Stomach (tissue), 9 donors: ENCODE measurements around the gene EMX2. TPM values are rescaled to one million over a fixed set of nuclear protein-coding genes. Genes with fewer than 3 reads are reported as not detected.
A peak's percentile ranks its signal among the peaks of the same experiment; 100 is the strongest.
"Not testable (repeated sequence)": the region's sequence is repeated elsewhere in the genome, so short reads cannot be mapped to it uniquely, and the experiment has no call there.

Source experiments
- DNase-seq, 2 donors: peaks; one replicate each; pipeline versions ENCODE4 v3.0.0 to v3.0.0-alpha.2; 2013 to 2019
- H3K27ac ChIP-seq, 5 donors: fragments of 200-600 bp in 4 of 5; sonication (generic) in 4 of 5; one replicate each; pipeline ENCODE4 v1.5.1; 2013 to 2019; ENCODE audit warnings: mild to moderate bottlenecking in 1 of 5, moderate library complexity in 1 of 5
- H3K27me3 ChIP-seq, 3 donors: fragments of 200-600 bp; sonication (generic); one replicate each; pipeline ENCODE4 v1.5.1; 2017 to 2019; ENCODE audit warnings: mixed run types in 1 of 3
- H3K36me3 ChIP-seq, 4 donors: fragments of 200-600 bp; sonication (generic); 1 replicate in 3 of 4; 2 replicates in 1 of 4; pipeline ENCODE4 v1.5.1; 2016 to 2019
- H3K4me1 ChIP-seq, 4 donors: fragments of 200-600 bp; sonication (generic); one replicate each; pipeline ENCODE4 v1.5.1; 2016 to 2019
- H3K4me3 ChIP-seq, 4 donors: fragments of 200-600 bp; sonication (generic) in 3 of 4; one replicate each; pipeline ENCODE4 v1.5.1; 2016 to 2019; ENCODE audit warnings: mild to moderate bottlenecking in 1 of 4
- H3K9me3 ChIP-seq, 4 donors: fragments of 200-600 bp; sonication (generic); one replicate each; pipeline ENCODE4 v1.5.1; 2016 to 2019
- CTCF ChIP-seq, 7 experiments: fragments of 450-650 bp in 4 of 7; fragments of 200-600 bp in 3 of 7; sonication (generic) in 3 of 7; IDR thresholded peaks; one replicate each; pipeline ENCODE4 v1.5.1; 2016 to 2019; ENCODE audit warnings: antibody characterized with exemption in 7 of 7, control low read depth in 2 of 7, mild to moderate bottlenecking in 1 of 7
- EP300 ChIP-seq: sonication (generic); formaldehyde crosslinking; IDR thresholded peaks from one replicate; pipeline ENCODE4 v1.6.1; 2017; ENCODE audit warnings: antibody characterized with exemption
- POLR2A ChIP-seq, 4 donors: fragments of 450-650 bp; IDR thresholded peaks; one replicate each; pipeline ENCODE4 v1.6.1; 2016; ENCODE audit warnings: antibody characterized with exemption in 4 of 4, control low read depth in 2 of 4, mild to moderate bottlenecking in 1 of 4, moderate library complexity in 1 of 4
- POLR2AphosphoS5 ChIP-seq, 3 donors: sonication (generic); formaldehyde crosslinking; IDR thresholded peaks; one replicate each; pipeline ENCODE4 v1.6.1; 2016; ENCODE audit warnings: antibody characterized with exemption in 3 of 3
- WGBS, 5 donors: extraction: QIAGEN DNeasy Blood & Tissue Kit in 3 of 5; methylation state at CpG; one replicate each; pipeline versions ENCODE4 v1.1.5 to v1.1.7; 2013 to 2018; 5-methylcytosine and 5-hydroxymethylcytosine counted together
- intact Hi-C: fragments of 100-400 bp; cut with DNase I; formaldehyde crosslinking; loops from one replicate; pipeline ENCODE4 v1.15.1; 2023; ENCODE audit warnings: low total_unique reads
- polyA plus RNA-seq, 3 donors: library from polyadenylated mRNA; stranded (reverse); fragments of 200-250 nt; gene quantifications; one replicate each; pipeline ENCODE4 v1.2.3, GENCODE V29; 2013
- total RNA-seq, 5 donors: library from RNA; depleted of rRNA; stranded (reverse); fragments of >200 nt; gene quantifications; one replicate each; pipeline versions ENCODE4 v1.1.0 to v1.2.3, GENCODE V29; 2014 to 2016
- donor health status: healthy with polysubstance abuse.
- donor health status: Bipolar disorder and iron deficiency.
- donor health status: healthy.

Gene EMX2
- total and polyA plus RNA-seq, 8 donors, result 0.18 TPM; not detected in 7

GRCh38 chr10:117578999-117579590 lies 36.5 kb downstream of the EMX2 start:
- H3K27ac ChIP-seq, result no peak overlapping the region
- WGBS, 5 donors, result 81 to 87% (median 83%) methylated on average over 5 of the region's 5 CpGs
- H3K9me3 ChIP-seq, result no peaks in the 10 kb centered on the region
- no peak for TF ChIP-seq POLR2AphosphoS5 (IDR thresholded peaks at IDR 0.05)
- no peak for TF ChIP-seq CTCF (IDR thresholded peaks at IDR 0.05)
- no peak for TF ChIP-seq EP300
- TF ChIP-seq POLR2A (IDR thresholded peaks at IDR 0.05), result no peak
- intact Hi-C loops, result no loop called here
- H3K4me3 ChIP-seq, result no peak overlapping the region
- no peak for DNase-seq
- no peaks in the 10 kb centered on the region for H3K36me3 ChIP-seq
- H3K4me1 ChIP-seq, result no peaks in the 10 kb centered on the region
- peaks cover 0 to 41% (median 1%) of the 10 kb centered on the region in 3 donors for H3K27me3 ChIP-seq

GRCh38 chr10:117581961-117582360 lies 39.4 kb downstream of the EMX2 start:
- intact Hi-C loops, result no loop called here
- peak in 1 of 2 donors; percentile 34 for DNase-seq
- H3K4me1 ChIP-seq, result no peaks in the 10 kb centered on the region
- no peaks in the 10 kb centered on the region for H3K36me3 ChIP-seq
- H3K4me3 ChIP-seq, result no peak overlapping the region
- TF ChIP-seq EP300 (no peak), CTCF (IDR thresholded peaks at IDR 0.05) (no peak), POLR2A (IDR thresholded peaks at IDR 0.05) (no peak), POLR2AphosphoS5 (IDR thresholded peaks at IDR 0.05) (no peak)
- peaks cover 0 to 17% (median 0%) of the 10 kb centered on the region in 3 donors for H3K27me3 ChIP-seq
- H3K27ac ChIP-seq, result no peak overlapping the region
- 63 to 83% (median 74%) methylated on average over 2 of the region's 2 CpGs for WGBS, 5 donors
- H3K9me3 ChIP-seq, result no peaks in the 10 kb centered on the region

- 75 to 87% (median 82%) methylated on average over 2 of the region's 2 CpGs for WGBS, 5 donors
- H3K4me1 ChIP-seq, DNase-seq, H3K9me3 ChIP-seq, H3K4me3 ChIP-seq, H3K27ac ChIP-seq, intact Hi-C loops, H3K36me3 ChIP-seq, H3K27me3 ChIP-seq: not testable (repeated sequence)
Observed at GRCh38 chr10:117584831-117585230, 42.3 kb downstream of the EMX2 start.

DNA sequence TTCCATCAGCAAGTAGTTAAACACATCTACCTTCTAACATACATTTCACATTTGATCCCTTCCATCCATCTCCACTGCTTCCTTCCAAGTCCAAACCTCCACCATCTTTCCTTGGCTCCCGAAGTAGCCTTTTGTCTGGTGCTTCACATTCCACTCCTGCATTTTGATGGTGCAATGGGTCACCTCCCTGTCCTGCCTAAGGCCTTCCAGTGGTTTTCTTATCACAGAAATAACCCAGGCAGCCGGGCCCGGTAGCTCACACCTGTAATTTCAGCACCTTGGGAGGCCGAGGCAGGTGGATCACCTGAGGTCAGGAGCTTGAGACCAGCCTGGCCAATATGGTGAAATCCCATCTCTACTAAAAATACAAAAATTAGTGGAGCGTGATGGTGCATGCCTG lies 44.5 kb downstream of the EMX2 start:
- Histone ChIP-seq H3K4me1 (no peaks in the 10 kb centered on the region), H3K9me3 (no peaks in the 10 kb centered on the region), H3K27me3 (peaks cover 0 to 12% (median 0%) of the 10 kb centered on the region in 3 donors), H3K27ac (no peak overlapping the region), H3K36me3 (no peaks in the 10 kb centered on the region), H3K4me3 (no peak overlapping the region)
- WGBS, 5 donors, result 90 to 95% (median 92%) methylated on average over 5 of the region's 5 CpGs
- intact Hi-C loops, result no loop called here
- TF ChIP-seq POLR2A (IDR thresholded peaks at IDR 0.05), result no peak
- TF ChIP-seq EP300, result no peak
- TF ChIP-seq CTCF (IDR thresholded peaks at IDR 0.05), result no peak
- TF ChIP-seq POLR2AphosphoS5 (IDR thresholded peaks at IDR 0.05), result no peak
- no peak for DNase-seq

DNA sequence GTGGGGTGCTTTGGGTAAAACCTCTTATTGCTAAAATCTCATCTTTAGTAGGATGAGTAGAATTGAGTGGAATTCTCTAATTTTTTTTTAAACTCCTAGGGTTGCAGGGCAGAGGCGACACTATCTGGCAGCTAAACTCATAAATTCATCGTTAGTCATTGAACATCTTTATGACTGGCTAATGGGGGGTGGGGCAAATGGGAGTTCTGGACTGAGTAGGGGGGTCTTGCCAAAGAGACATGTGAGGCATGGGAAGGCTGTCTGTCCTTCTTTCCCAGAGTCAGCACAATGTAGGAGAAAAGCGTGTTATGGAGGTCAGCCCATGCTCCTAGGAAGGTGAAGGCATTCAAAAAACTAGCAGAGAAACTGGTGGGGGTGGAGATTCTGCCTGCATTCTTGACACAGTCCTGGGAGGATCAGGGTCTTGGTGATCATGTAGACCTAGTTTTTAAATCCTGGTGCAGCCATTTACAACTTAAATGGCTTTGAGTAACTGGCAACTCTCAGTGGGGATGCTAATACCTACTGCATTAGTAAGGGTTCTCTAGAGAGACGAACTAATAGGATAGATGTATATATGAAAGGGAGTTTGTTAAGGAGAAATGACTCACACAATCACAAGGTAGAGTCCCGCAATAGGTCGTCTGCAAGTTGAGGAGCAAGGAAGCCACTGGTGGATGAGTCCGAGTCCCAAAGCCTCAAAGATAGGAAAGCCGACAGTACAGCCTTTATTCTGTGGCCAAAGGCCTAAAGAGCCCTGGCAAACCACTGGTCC lies 47.7 kb downstream of the EMX2 start:
- TF ChIP-seq POLR2A (IDR thresholded peaks at IDR 0.05), result no peak
- TF ChIP-seq EP300, result no peak
- TF ChIP-seq CTCF (IDR thresholded peaks at IDR 0.05), result no peak
- TF ChIP-seq POLR2AphosphoS5 (IDR thresholded peaks at IDR 0.05), result no peak

More for the DNA sequence above, 47.7 kb downstream of the EMX2 start:
- Histone ChIP-seq H3K27ac (no peak overlapping the region), H3K4me3 (no peak overlapping the region), H3K27me3 (peaks cover 0 to 12% (median 0%) of the 10 kb centered on the region in 3 donors), H3K4me1 (no peaks in the 10 kb centered on the region), H3K36me3 (no peaks in the 10 kb centered on the region), H3K9me3 (peaks cover 0 to 4% (median 0%) of the 10 kb centered on the region in 4 donors)
- DNase-seq, result no peak
- intact Hi-C loops, result no loop called here
- WGBS, 5 donors, result 75 to 84% (median 83%) methylated on average over 8 of the region's 8 CpGs
